ES-I3 (cell line): ENCODE measurements around the gene CDH13.

Source experiments
- H3K36me3 ChIP-seq: 2 replicates; pipeline ENCODE4 v1.6.1; 2013; ENCODE audit warnings: mild to moderate bottlenecking, low read length, control low read depth, moderate library complexity; ENCODE audit not compliant: insufficient read depth
- H3K4me1 ChIP-seq: 2 replicates; pipeline ENCODE4 v1.6.1; 2013; ENCODE audit warnings: mild to moderate bottlenecking, control low read depth, low read length; ENCODE audit not compliant: insufficient read depth
- H3K9ac ChIP-seq: 2 replicates; pipeline ENCODE4 v1.6.1; 2013; ENCODE audit warnings: low read depth, mild to moderate bottlenecking, low read length, moderate library complexity
- H3K9me3 ChIP-seq: 2 replicates; pipeline ENCODE4 v1.6.1; 2013; ENCODE audit warnings: mild to moderate bottlenecking, low read length, moderate library complexity; ENCODE audit not compliant: control insufficient read depth, insufficient read depth

The CDH13 gene

GRCh38 chr16:83004868-83005652 lies 378.3 kb downstream of the CDH13 start:
- no peaks in the 10 kb centered on the region for H3K9me3 ChIP-seq
- no peaks in the 10 kb centered on the region; the same call in 1 of the 2 replicates for H3K4me1 ChIP-seq
- no peaks in the 10 kb centered on the region for H3K36me3 ChIP-seq
- no peak overlapping the region for H3K9ac ChIP-seq

DNA sequence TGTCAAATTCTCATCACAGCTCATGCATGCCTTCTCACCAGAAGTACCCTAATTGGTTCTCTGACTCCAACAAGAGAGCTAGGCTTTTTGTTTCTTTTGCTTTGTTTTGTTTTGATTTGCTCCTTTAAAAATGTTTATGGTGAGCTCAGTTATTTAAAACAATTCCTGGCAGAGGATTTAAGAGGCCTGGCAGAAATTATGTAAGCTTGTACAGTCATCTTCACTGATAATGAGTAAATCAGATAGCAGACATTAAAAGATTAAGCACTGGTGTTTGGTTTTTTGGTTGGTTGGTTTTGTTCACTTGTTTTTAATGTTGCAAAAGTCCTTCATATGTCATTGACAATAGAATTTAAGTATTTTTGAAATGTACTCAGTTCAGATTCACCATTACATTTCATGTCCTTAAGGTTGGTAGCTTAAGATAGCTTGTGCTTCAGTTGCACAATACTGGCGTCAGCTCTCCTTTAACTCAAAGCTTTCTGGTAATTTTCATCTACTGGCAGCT lies 378.9 kb downstream of the CDH13 start:
- no peaks in the 10 kb centered on the region for H3K36me3 ChIP-seq
- no peak overlapping the region for H3K9ac ChIP-seq
- H3K9me3 ChIP-seq: no peaks in the 10 kb centered on the region
- no peaks in the 10 kb centered on the region; the same call in 1 of the 2 replicates for H3K4me1 ChIP-seq

DNA sequence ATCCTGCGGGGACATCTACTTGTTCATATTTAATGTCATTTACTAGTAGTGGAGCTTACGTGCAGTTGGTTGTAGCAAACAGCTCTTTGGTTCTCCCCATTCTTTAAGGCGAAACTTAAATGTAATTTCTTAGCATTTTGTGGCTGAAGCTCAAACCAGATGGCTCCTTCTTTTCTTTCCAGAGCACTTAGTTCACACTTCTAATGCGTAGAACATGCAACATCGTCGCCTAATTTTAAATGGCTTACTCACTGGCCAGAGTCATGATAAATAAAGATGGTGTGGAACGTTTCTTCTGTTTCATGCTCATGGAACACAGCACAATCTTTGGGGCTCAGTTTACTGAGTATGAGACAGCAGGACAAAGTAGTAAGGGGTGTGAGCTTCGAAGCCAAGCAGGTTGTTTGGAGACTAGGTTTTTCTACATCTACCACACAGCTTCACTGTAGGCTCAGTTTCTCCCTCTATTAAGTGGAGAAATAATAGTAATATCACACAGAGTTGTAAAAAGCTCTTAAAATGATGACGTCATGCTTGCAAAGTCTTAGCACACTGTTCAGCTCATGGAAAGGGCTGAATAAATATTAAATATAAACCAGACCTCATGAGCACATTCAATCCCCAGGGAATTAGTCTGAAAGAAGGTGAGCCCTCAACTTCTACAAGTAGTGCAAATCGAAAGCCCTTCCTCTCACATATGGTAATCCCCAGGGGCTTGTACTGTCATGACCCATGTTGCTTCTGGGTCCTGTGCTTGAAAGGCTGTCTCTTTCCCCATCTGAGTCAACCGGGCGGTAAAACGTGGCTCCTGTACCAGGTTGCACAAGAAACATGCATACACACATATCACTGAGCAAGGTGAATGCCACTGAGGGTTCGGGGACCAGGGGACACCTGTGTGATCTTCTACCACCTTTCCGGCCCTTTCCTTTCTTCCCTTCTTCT lies 384.3 kb downstream of the CDH13 start:
- H3K9me3 ChIP-seq: no peaks in the 10 kb centered on the region
- no peak overlapping the region for H3K9ac ChIP-seq
- H3K36me3 ChIP-seq: no peaks in the 10 kb centered on the region
- H3K4me1 ChIP-seq: no peaks in the 10 kb centered on the region

GRCh38 chr16:83011939-83012338 lies 385.2 kb downstream of the CDH13 start:
- Histone ChIP-seq H3K4me1 (no peaks in the 10 kb centered on the region), H3K9me3 (no peaks in the 10 kb centered on the region), H3K9ac (no peak overlapping the region), H3K36me3 (no peaks in the 10 kb centered on the region)

GRCh38 chr16:83013071-83013470 lies 386.3 kb downstream of the CDH13 start:
- no peaks in the 10 kb centered on the region for H3K9me3 ChIP-seq
- H3K4me1 ChIP-seq: no peaks in the 10 kb centered on the region
- H3K9ac ChIP-seq: no peak overlapping the region
- H3K36me3 ChIP-seq: no peaks in the 10 kb centered on the region

GRCh38 chr16:83019963-83020362 lies 393.2 kb downstream of the CDH13 start:
- H3K9ac ChIP-seq: no peak overlapping the region
- no peaks in the 10 kb centered on the region for H3K36me3 ChIP-seq
- no peaks in the 10 kb centered on the region for H3K4me1 ChIP-seq
- H3K9me3 ChIP-seq: no peaks in the 10 kb centered on the region

DNA sequence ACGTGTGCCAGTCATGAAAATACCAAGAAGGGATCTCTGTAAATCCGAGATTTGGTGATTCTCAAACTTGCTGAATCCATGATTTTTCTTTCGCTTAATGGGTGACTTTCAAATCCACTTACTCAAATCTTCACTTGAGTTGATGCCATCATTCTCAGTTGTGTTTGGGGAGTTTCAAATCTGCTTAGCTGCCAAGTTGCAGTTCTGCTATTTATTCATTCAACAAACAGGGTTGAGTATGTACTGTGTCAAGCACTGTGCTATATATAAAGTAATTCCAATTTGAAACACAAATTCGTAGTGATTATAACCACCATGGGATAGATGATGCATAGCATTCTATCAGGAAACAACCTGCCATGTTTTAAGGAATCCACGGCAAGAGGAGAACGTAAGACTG lies 394.3 kb downstream of the CDH13 start:
- Histone ChIP-seq H3K9me3 (no peaks in the 10 kb centered on the region), H3K4me1 (no peaks in the 10 kb centered on the region), H3K36me3 (no peaks in the 10 kb centered on the region), H3K9ac (no peak overlapping the region)

- Histone ChIP-seq H3K9me3 (no peaks in the 10 kb centered on the region), H3K36me3 (no peaks in the 10 kb centered on the region), H3K4me1 (no peaks in the 10 kb centered on the region), H3K9ac (no peak overlapping the region)
These were observed 395.0 kb downstream of the CDH13 start for GRCh38 chr16:83021746-83022145.

- H3K9me3 ChIP-seq: no peaks in the 10 kb centered on the region
- H3K4me1 ChIP-seq: no peaks in the 10 kb centered on the region
- no peak overlapping the region for H3K9ac ChIP-seq
- no peaks in the 10 kb centered on the region for H3K36me3 ChIP-seq
These were observed 396.2 kb downstream of the CDH13 start for GRCh38 chr16:83023011-83023410.

- Histone ChIP-seq H3K36me3 (no peaks in the 10 kb centered on the region), H3K4me1 (no peaks in the 10 kb centered on the region), H3K9me3 (no peaks in the 10 kb centered on the region), H3K9ac (no peak overlapping the region)
These were observed 396.9 kb downstream of the CDH13 start for GRCh38 chr16:83023640-83024039.

DNA sequence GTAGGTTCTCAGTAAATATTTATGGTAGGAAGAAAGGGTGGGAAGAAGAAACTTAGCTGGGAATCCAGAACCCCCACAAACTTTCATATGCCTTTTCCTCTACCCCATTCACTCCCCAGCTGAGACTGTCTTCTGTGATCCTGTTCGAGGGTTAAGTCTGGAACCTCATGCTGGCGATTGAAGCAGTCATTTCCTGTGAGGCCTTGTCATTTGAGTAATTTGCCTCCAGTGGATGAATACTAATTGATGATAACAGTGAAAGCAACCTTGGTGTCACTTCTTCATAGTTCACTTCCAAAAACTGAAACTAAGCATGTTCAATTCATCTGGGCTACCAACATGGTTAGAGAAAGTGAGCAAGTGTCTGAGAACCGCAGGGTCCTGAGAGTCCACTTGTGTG lies 401.2 kb downstream of the CDH13 start:
- no peaks in the 10 kb centered on the region for H3K4me1 ChIP-seq
- H3K9me3 ChIP-seq: no peaks in the 10 kb centered on the region
- H3K9ac ChIP-seq: no peak overlapping the region
- H3K36me3 ChIP-seq: no peaks in the 10 kb centered on the region; the same call in 1 of the 2 replicates

GRCh38 chr16:83029467-83029866 lies 402.7 kb downstream of the CDH13 start:
- Histone ChIP-seq H3K9ac (no peak overlapping the region), H3K36me3 (no peaks in the 10 kb centered on the region; the same call in 1 of the 2 replicates), H3K9me3 (no peaks in the 10 kb centered on the region), H3K4me1 (no peaks in the 10 kb centered on the region)

- H3K9me3 ChIP-seq: no peaks in the 10 kb centered on the region
- no peak overlapping the region for H3K9ac ChIP-seq
- no peaks in the 10 kb centered on the region for H3K4me1 ChIP-seq
- no peaks in the 10 kb centered on the region; the same call in 1 of the 2 replicates for H3K36me3 ChIP-seq
These were observed 404.8 kb downstream of the CDH13 start for GRCh38 chr16:83031524-83031923.

DNA sequence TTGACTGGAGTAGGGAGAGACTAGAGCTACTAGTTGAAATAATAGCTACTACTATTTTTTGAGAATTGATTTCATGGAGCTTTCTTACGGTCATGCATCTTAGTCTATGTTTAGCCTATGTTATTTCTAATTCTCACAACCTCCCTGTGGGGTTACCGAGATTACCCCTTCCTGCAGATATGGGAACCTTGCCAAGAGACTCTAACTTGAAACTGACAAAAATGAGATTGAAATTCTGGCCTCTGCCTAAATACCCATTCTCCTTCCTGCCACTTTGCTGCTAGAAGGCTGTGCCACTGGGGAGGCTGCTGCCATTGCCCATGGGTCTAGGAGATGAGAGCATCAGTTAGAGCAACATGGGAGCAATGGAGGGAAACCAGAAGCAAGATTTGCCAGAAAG lies 410.3 kb downstream of the CDH13 start:
- H3K36me3 ChIP-seq: no peaks in the 10 kb centered on the region; the same call in 1 of the 2 replicates
- no peaks in the 10 kb centered on the region for H3K9me3 ChIP-seq
- H3K9ac ChIP-seq: no peak overlapping the region
- no peaks in the 10 kb centered on the region for H3K4me1 ChIP-seq
